ENCODE measurements around the gene GBF1. TPM values are rescaled to one million over a fixed set of nuclear protein-coding genes. Genes with fewer than 3 reads are reported as not detected.

Gene GBF1
- total RNA-seq, 4 donors from 2014 or later: 73.4 to 98.5 (median 95.8) TPM

DNA sequence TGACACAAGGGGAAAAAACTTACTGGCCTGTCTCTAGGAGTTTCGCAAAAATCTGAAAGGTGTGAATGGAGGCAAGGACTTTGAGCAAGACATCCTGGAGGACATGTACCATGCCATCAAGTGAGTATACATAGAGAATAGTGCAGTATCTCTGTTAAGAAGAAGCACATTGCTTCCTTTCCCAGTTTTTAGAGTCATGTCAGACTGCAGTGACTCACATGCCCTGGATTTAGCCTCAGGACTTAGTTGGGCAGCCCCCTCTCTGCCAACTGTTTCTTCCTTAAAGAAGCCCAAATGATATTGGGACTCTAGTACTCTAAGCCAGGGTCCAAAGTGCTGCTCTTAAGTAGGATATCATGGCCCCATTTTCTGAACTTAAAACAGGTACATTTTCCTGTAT, 122.1 kb downstream of the GBF1 start:
- no peak overlapping the region for H3K4me3 ChIP-seq
- no peaks in the 10 kb centered on the region for H3K27me3 ChIP-seq
- peaks cover 0 to 100% (median 0%) of the 10 kb centered on the region in 3 donors for H3K36me3 ChIP-seq
- TF ChIP-seq POLR2A (IDR thresholded peaks at IDR 0.05): no peak
- TF ChIP-seq, protein P1, sequence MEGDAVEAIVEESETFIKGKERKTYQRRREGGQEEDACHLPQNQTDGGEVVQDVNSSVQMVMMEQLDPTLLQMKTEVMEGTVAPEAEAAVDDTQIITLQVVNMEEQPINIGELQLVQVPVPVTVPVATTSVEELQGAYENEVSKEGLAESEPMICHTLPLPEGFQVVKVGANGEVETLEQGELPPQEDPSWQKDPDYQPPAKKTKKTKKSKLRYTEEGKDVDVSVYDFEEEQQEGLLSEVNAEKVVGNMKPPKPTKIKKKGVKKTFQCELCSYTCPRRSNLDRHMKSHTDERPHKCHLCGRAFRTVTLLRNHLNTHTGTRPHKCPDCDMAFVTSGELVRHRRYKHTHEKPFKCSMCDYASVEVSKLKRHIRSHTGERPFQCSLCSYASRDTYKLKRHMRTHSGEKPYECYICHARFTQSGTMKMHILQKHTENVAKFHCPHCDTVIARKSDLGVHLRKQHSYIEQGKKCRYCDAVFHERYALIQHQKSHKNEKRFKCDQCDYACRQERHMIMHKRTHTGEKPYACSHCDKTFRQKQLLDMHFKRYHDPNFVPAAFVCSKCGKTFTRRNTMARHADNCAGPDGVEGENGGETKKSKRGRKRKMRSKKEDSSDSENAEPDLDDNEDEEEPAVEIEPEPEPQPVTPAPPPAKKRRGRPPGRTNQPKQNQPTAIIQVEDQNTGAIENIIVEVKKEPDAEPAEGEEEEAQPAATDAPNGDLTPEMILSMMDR (IDR thresholded peaks at IDR 0.05): no peak
- no peak for DNase-seq
- H3K27ac ChIP-seq: no peak overlapping the region
- H3K9me3 ChIP-seq: no peaks in the 10 kb centered on the region
- H3K4me1 ChIP-seq: no peaks in the 10 kb centered on the region

DNA sequence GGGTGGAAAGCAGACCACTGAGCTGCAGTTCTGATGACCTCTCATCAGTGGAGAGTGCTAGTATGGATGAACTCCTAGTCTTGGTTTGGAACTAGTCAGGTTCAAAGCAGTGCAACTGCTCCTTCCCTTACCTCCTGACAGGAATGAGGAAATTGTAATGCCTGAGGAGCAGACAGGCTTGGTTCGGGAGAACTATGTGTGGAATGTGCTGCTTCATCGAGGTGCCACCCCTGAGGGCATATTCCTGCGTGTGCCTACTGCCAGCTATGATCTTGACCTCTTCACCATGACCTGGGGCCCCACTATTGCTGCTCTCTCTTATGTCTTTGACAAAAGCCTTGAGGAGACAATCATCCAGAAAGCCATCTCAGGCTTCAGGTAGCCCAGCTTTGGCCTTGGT, 122.7 kb downstream of the GBF1 start:
- no peak for DNase-seq
- no peak overlapping the region for H3K27ac ChIP-seq

DNA sequence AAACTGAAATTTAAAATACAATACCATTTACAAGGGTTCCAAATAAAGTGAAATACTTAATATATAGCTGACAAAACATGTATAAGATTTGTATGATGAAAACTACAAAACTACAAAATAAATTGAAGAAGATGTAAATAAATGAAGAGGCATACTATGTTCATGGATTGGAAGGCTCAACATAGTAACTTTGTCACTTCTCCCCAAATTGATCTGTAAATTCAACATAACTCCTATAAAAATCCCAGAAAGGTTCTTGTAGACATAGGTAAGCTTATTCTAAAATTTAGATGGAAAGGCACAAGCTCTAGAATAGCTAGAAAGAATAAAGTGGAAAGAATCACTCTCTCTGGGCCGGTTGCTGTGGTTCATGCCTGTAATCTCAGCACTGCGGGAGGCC, 126.0 kb downstream of the GBF1 start:
- TF ChIP-seq, protein P1 (IDR thresholded peaks at IDR 0.05): no peak
- TF ChIP-seq POLR2A (IDR thresholded peaks at IDR 0.05): no peak
- Histone ChIP-seq H3K4me3 (no peak overlapping the region), H3K4me1 (no peaks in the 10 kb centered on the region), H3K9me3 (no peaks in the 10 kb centered on the region), H3K36me3 (peaks cover 0 to 100% (median 0%) of the 10 kb centered on the region in 3 donors), H3K27ac (no peak overlapping the region), H3K27me3 (no peaks in the 10 kb centered on the region)
- no peak for DNase-seq

More for the DNA sequence above, 122.7 kb downstream of the GBF1 start:
- H3K27me3 ChIP-seq: no peaks in the 10 kb centered on the region
- H3K9me3 ChIP-seq: no peaks in the 10 kb centered on the region
- H3K4me1 ChIP-seq: no peaks in the 10 kb centered on the region
- TF ChIP-seq POLR2A (IDR thresholded peaks at IDR 0.05): no peak
- TF ChIP-seq, protein P1 (IDR thresholded peaks at IDR 0.05): no peak
- peaks cover 0 to 100% (median 0%) of the 10 kb centered on the region in 3 donors for H3K36me3 ChIP-seq
- no peak overlapping the region for H3K4me3 ChIP-seq

DNA sequence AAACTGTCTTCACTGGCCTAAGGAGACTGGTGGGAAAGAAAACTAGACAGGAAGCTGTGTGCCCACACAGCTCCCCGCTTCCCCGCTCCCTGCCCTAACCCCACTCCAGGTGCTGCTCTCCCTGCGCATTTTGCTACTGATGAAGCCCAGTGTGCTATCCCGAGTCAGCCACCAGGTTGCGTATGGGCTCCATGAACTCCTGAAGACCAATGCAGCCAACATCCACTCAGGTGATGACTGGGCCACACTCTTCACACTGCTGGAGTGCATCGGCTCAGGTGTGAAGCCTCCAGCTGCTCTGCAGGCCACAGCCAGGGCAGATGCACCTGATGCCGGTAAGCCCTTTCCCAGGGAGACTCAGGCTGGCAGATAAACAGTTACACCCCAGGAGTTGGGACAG, 129.9 kb downstream of the GBF1 start:
- Histone ChIP-seq H3K27me3 (no peaks in the 10 kb centered on the region), H3K4me1 (no peaks in the 10 kb centered on the region), H3K36me3 (peaks cover 0 to 100% (median 0%) of the 10 kb centered on the region in 3 donors), H3K27ac (no peak overlapping the region), H3K4me3 (no peak overlapping the region), H3K9me3 (no peaks in the 10 kb centered on the region)
- no peak for DNase-seq
- TF ChIP-seq POLR2A (IDR thresholded peaks at IDR 0.05): no peak
- TF ChIP-seq, protein P1 (IDR thresholded peaks at IDR 0.05): no peak

DNA sequence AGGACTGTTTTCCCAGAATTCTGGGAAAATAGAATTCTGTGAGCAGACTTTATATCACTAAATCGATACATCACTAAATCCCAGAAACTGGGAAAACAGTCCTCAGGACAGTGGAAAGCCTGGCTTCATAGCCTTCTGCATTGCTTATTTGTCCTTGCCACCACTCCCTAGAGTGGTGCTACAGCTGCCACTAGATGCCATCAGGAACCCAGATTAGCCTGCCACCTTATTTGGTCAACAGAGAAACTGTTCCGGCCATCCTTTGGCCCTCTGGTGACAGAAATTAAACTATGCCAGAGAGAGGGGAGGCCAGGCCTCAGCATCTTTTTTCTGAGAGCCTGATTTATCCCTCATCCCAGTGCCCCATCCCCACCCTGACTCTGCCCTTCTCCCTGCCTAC, 130.5 kb downstream of the GBF1 start:
- Histone ChIP-seq H3K4me1 (no peaks in the 10 kb centered on the region), H3K27me3 (no peaks in the 10 kb centered on the region), H3K9me3 (no peaks in the 10 kb centered on the region), H3K4me3 (no peak overlapping the region), H3K36me3 (peaks cover 0 to 100% (median 0%) of the 10 kb centered on the region in 3 donors), H3K27ac (no peak overlapping the region)
- TF ChIP-seq, protein P1 (IDR thresholded peaks at IDR 0.05): no peak
- no peak for TF ChIP-seq POLR2A (IDR thresholded peaks at IDR 0.05)
- no peak for DNase-seq

DNA sequence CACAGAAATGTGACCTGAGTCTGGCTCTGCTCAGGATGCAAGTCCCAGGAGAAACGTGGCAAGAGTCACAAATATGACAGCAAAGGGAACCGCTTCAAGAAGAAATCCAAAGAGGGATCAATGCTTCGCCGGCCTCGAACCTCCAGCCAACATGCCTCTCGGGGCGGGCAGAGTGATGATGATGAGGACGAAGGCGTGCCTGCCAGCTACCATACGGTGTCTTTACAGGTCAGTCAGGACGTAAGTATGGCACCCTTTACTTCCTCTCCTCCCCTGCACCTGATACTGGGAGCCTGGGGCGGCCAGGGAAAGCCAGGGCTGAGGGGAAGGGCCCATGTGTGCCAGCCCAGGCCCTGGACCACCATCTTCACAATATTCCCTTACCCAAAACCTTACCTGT, 131.6 kb downstream of the GBF1 start:
- no peak for DNase-seq
- H3K27ac ChIP-seq: no peak overlapping the region
- TF ChIP-seq, protein P1 (IDR thresholded peaks at IDR 0.05): no peak
- no peak for TF ChIP-seq POLR2A (IDR thresholded peaks at IDR 0.05)
- no peak overlapping the region for H3K4me3 ChIP-seq
- peaks cover 0 to 98% (median 0%) of the 10 kb centered on the region in 3 donors for H3K36me3 ChIP-seq
- no peaks in the 10 kb centered on the region for H3K4me1 ChIP-seq
- no peaks in the 10 kb centered on the region for H3K27me3 ChIP-seq
- no peaks in the 10 kb centered on the region for H3K9me3 ChIP-seq

All from Peyer's patch (tissue), 4 donors.